B cell (primary cell): ENCODE results near the gene MDM1. TPM values are rescaled to one million over a fixed set of nuclear protein-coding genes. Genes with fewer than 3 reads are reported as not detected.

Experiments
- ATAC-seq: fragments of 200-7000 bp; cut with Tn5 transposase; one replicate; pipeline ENCODE4 v1.10.0; 2021; ENCODE audit warnings: low read depth, mild to moderate bottlenecking, moderate number of reproducible peaks, moderate library complexity
- CTCF ChIA-PET: fragments of 350-600 bp; sonication (Branson Sonifier 250); formaldehyde crosslinking; loops from one replicate; lab custom pipeline; 2021; ENCODE audit warnings: antibody characterized with exemption, inconsistent platforms; lab: Charles Lee
- POLR2A ChIA-PET: fragments of 350-600 bp; sonication (Branson Sonifier 250); formaldehyde crosslinking; loops from one replicate; lab custom pipeline; 2021; ENCODE audit warnings: antibody characterized with exemption; lab: Charles Lee
- DNase-seq: peaks from one replicate; pipeline ENCODE4 v3.0.0; 2013
- H2AFZ ChIP-seq: 2 replicates; pipeline ENCODE4 v1.6.1; 2012; ENCODE audit warnings: mild to moderate bottlenecking, low read depth, low read length; ENCODE audit not compliant: insufficient read depth, poor library complexity, severe bottlenecking
- H3K27ac ChIP-seq, 2 donors: 1 replicate in 1 of 2; 2 replicates in 1 of 2; pipeline ENCODE4 v1.5.1; 2012 to 2013; ENCODE audit warnings: low read length in 2 of 2, mild to moderate bottlenecking in 2 of 2, moderate library complexity in 1 of 2
- H3K27me3 ChIP-seq, 4 experiments: fragments of 200-600 bp in 1 of 4; sonication (generic) in 1 of 4; replicated peaks in 1 of 4; 1 replicate in 2 of 4; 2 replicates in 2 of 4; pipeline versions ENCODE4 v1.6.1 to v1.7.0; 2013 to 2016; ENCODE audit warnings: low read length in 3 of 4, mild to moderate bottlenecking in 2 of 4, mixed read lengths in 1 of 4, moderate library complexity in 1 of 4; ENCODE audit not compliant: insufficient read depth in 4 of 4, control insufficient read depth in 3 of 4; ENCODE audit errors: control extremely low read depth in 1 of 4
- H3K36me3 ChIP-seq, 2 experiments: replicated peaks in 1 of 2; 1 replicate in 1 of 2; 2 replicates in 1 of 2; pipeline versions ENCODE4 v1.6.1 to v1.7.1; 2013; ENCODE audit warnings: low read length in 1 of 2; ENCODE audit not compliant: insufficient read depth in 2 of 2, control insufficient read depth in 1 of 2; ENCODE audit errors: control extremely low read depth in 1 of 2, extremely low read depth in 1 of 2
- H3K4me1 ChIP-seq, 2 donors: fragments of 200-600 bp in 1 of 2; sonication (generic) in 1 of 2; 1 replicate in 1 of 2; 2 replicates in 1 of 2; pipeline versions ENCODE4 v1.5.1 to v1.6.1; 2013 to 2017; ENCODE audit warnings: low read length in 2 of 2; ENCODE audit not compliant: control insufficient read depth in 2 of 2, insufficient read depth in 2 of 2
- H3K4me2 ChIP-seq: replicated peaks from 2 replicates; pipeline ENCODE3; 2012; ENCODE audit warnings: mild to moderate bottlenecking, low read depth, low read length; ENCODE audit not compliant: poor library complexity, severe bottlenecking
- H3K4me3 ChIP-seq, 5 experiments: fragments of 200-600 bp in 1 of 5; sonication (generic) in 1 of 5; 1 replicate in 3 of 5; 2 replicates in 2 of 5; pipeline versions ENCODE4 v1.5.1 to v1.7.0; 2011 to 2016; ENCODE audit warnings: low read length in 4 of 5, mild to moderate bottlenecking in 4 of 5, low read depth in 2 of 5, control low read depth in 1 of 5, moderate library complexity in 1 of 5; ENCODE audit not compliant: insufficient read depth in 1 of 5; ENCODE audit errors: control extremely low read depth in 1 of 5, extremely low read depth in 1 of 5
- H3K79me2 ChIP-seq: fragments of 200-600 bp; sonication (generic); one replicate; pipeline ENCODE4 v1.6.0; 2016; ENCODE audit warnings: low read length; ENCODE audit not compliant: control insufficient read depth, insufficient read depth
- H3K9ac ChIP-seq: fragments of 200-600 bp; sonication (generic); 2 replicates; pipeline ENCODE4 v1.6.1; 2017; ENCODE audit warnings: mild to moderate bottlenecking, low read length, moderate library complexity
- H3K9me3 ChIP-seq, 3 donors: one replicate each; pipeline versions ENCODE4 v1.6.1 to v1.7.1; 2013; ENCODE audit warnings: low read length in 2 of 3; ENCODE audit not compliant: control insufficient read depth in 2 of 3, insufficient read depth in 1 of 3; ENCODE audit errors: control extremely low read depth in 1 of 3
- H4K20me1 ChIP-seq: 2 replicates; pipeline ENCODE4 v1.6.0; 2012; ENCODE audit warnings: mild to moderate bottlenecking, low read length; ENCODE audit not compliant: insufficient read depth, control insufficient read depth, poor library complexity, severe bottlenecking
- H3K27ac Mint-ChIP-seq: one replicate; pipeline ENCODE4 v1.8.0; 2021; ENCODE audit warnings: mixed read lengths
- H3K27me3 Mint-ChIP-seq: one replicate; pipeline ENCODE4 v1.8.0; 2021; ENCODE audit warnings: mixed read lengths
- H3K4me1 Mint-ChIP-seq: one replicate; pipeline ENCODE4 v1.8.0; 2021; ENCODE audit warnings: mixed read lengths
- H3K4me3 Mint-ChIP-seq: one replicate; pipeline ENCODE4 v1.8.0; 2021; ENCODE audit warnings: mixed read lengths
- H3K9me3 Mint-ChIP-seq: one replicate; pipeline ENCODE4 v1.8.0; 2022; ENCODE audit warnings: mixed read lengths; ENCODE audit not compliant: insufficient read depth
- CTCF ChIP-seq: fragments of 200-600 bp; IDR thresholded peaks from one replicate; pipeline ENCODE4 v1.8.0; 2022; ENCODE audit warnings: antibody characterized with exemption, mild to moderate bottlenecking
- EZH2 ChIP-seq: IDR thresholded peaks from 2 replicates; pipeline ENCODE4 v1.6.1; 2012; ENCODE audit warnings: borderline replicate concordance, low read depth, mild to moderate bottlenecking, moderate library complexity, low read length; ENCODE audit not compliant: insufficient read depth, poor library complexity, severe bottlenecking
- WGBS: methylation state at CpG from one replicate; pipeline ENCODE4 v1.1.5; 2013; ENCODE audit warnings: missing lambda C conversion rate; ENCODE audit not compliant: insufficient coverage; 5-methylcytosine and 5-hydroxymethylcytosine counted together
- intact Hi-C: fragments of 100-400 bp; cut with micrococcal nuclease; formaldehyde crosslinking; loops from one replicate; pipeline ENCODE4 v1.10.0; 2022
- polyA plus RNA-seq: library from polyadenylated mRNA; depleted of rRNA; stranded (reverse); fragments of >200 nt; gene quantifications from 2 replicates; pipeline ENCODE4 v1.2.3, GENCODE V29; 2012
- total RNA-seq, 2 donors: library from RNA; stranded (reverse); fragments of 120-200 nt in 1 of 2; gene quantifications; 1 replicate in 1 of 2; 2 replicates in 1 of 2; pipeline versions ENCODE4 v1.2.3 to v1.2.4, GENCODE V29; 2013 to 2022

The MDM1 gene
- total and polyA plus RNA-seq, 2 donors (not counting 1 experiment from before 2014, with no cell fraction given): 13.9 to 38.3 TPM

GRCh38 chr12:68268967-68269366 is 63.2 kb downstream of the MDM1 start:
- no peak overlapping the region for H3K27ac ChIP-seq
- Mint-ChIP-seq H3K9me3 (no peaks in the 10 kb centered on the region), H3K27me3 (peaks cover 4% of the 10 kb centered on the region), H3K4me3 (no peak overlapping the region), H3K27ac (no peak overlapping the region), H3K4me1 (no peaks in the 10 kb centered on the region)
- H2AFZ ChIP-seq: no peak overlapping the region
- no peaks in the 10 kb centered on the region for H3K36me3 ChIP-seq
- H3K9ac ChIP-seq: no peak overlapping the region
- no peaks in the 10 kb centered on the region for H3K4me1 ChIP-seq
- H3K79me2 ChIP-seq: no peaks in the 10 kb centered on the region
- intact Hi-C loops: no loop called here
- H4K20me1 ChIP-seq: no peaks in the 10 kb centered on the region
- H3K27me3 ChIP-seq: no peaks in the 10 kb centered on the region
- H3K4me2 ChIP-seq: no peak overlapping the region
- CTCF ChIA-PET: interaction anchor here (0.8 kb wide), 1 partner anchor 229 kb away, joined by 3 read pairs; no protein-coding TSS in a partner anchor
- POLR2A ChIA-PET: no interaction called here
- TF ChIP-seq CTCF (no peak), EZH2 (no peak)
- no peak for DNase-seq
- H3K9me3 ChIP-seq: no peaks in the 10 kb centered on the region
- no peak for ATAC-seq
- no peak overlapping the region for H3K4me3 ChIP-seq

- Histone ChIP-seq H3K9ac (no peak overlapping the region), H3K79me2 (no peaks in the 10 kb centered on the region), H4K20me1 (no peaks in the 10 kb centered on the region), H2AFZ (no peak overlapping the region), H3K27me3 (no peaks in the 10 kb centered on the region), H3K4me2 (no peak overlapping the region), H3K36me3 (no peaks in the 10 kb centered on the region), H3K4me1 (no peaks in the 10 kb centered on the region), H3K4me3 (no peak overlapping the region), H3K27ac (no peak overlapping the region), H3K9me3 (no peaks in the 10 kb centered on the region)
- no peak for TF ChIP-seq CTCF
- TF ChIP-seq EZH2: no peak
- 90% methylated on average over 3 of the region's 6 CpGs for WGBS
- Mint-ChIP-seq H3K4me3 (no peak overlapping the region), H3K4me1 (no peaks in the 10 kb centered on the region), H3K27ac (no peak overlapping the region), H3K27me3 (peaks cover 7% of the 10 kb centered on the region), H3K9me3 (no peaks in the 10 kb centered on the region)
- ATAC-seq: no peak
- CTCF ChIA-PET: no interaction called here
- intact Hi-C loops: no loop called here
- no peak for DNase-seq
- POLR2A ChIA-PET: interaction anchor here (0.7 kb wide), 1 partner anchor 26 kb away, joined by 4 read pairs; no protein-coding TSS in a partner anchor
These were observed 64.2 kb downstream of the MDM1 start for GRCh38 chr12:68267892-68268396.
